Measurements from ENCODE around the gene WARS2. TPM values are rescaled to one million over a fixed set of nuclear protein-coding genes. Genes with fewer than 3 reads are reported as not detected.

The WARS2 gene
- total RNA-seq, 6 experiments from 2014 or later, result 4.3 to 8.7 (median 6.2) TPM

GRCh38 chr1:119011706-119012105, 128.7 kb downstream of the WARS2 start:
- Histone ChIP-seq H3K4me3 (no peak overlapping the region), H3K4me1 (peaks cover 0 to 19% (median 2%) of the 10 kb centered on the region in 4 donors), H3K27me3 (peaks cover 2 to 16% of the 10 kb centered on the region in 2 donors), H3K9me3 (no peaks in the 10 kb centered on the region), H3K27ac (no peak overlapping the region), H3K36me3 (no peaks in the 10 kb centered on the region)
- TF ChIP-seq POLR2A (IDR thresholded peaks at IDR 0.05) (no peak), CTCF (IDR thresholded peaks at IDR 0.05) (no peak)
- ATAC-seq, result no peak
- intact Hi-C loops (cut with DNase I), result no loop called here
- WGBS (ENCODE audit: insufficient coverage, low coverage, low lambda C conversion rate, missing lambda C conversion rate), result 85% methylated on average over 3 of the region's 3 CpGs
- DNase-seq, result no peak

GRCh38 chr1:119011116-119011515, 129.3 kb downstream of the WARS2 start:
- Histone ChIP-seq H3K9me3 (no peaks in the 10 kb centered on the region), H3K36me3 (no peaks in the 10 kb centered on the region), H3K4me1 (peaks cover 0 to 19% (median 2%) of the 10 kb centered on the region in 4 donors), H3K27ac (no peak overlapping the region), H3K4me3 (no peak overlapping the region), H3K27me3 (peaks cover 8 to 21% of the 10 kb centered on the region in 2 donors)
- DNase-seq, result no peak
- ATAC-seq, result no peak
- intact Hi-C loops (cut with DNase I), result no loop called here
- TF ChIP-seq CTCF (IDR thresholded peaks at IDR 0.05) (no peak), POLR2A (IDR thresholded peaks at IDR 0.05) (no peak)
- WGBS (ENCODE audit: insufficient coverage, low coverage, low lambda C conversion rate, missing lambda C conversion rate), result 92% methylated on average over 2 of the region's 2 CpGs

GRCh38 chr1:119010201-119010600, 130.3 kb downstream of the WARS2 start:
- WGBS (ENCODE audit: insufficient coverage, low coverage, low lambda C conversion rate, missing lambda C conversion rate), result 23% methylated on average over 1 of the region's 1 CpG

GRCh38 chr1:119009312-119009655, 131.2 kb downstream of the WARS2 start:
- ATAC-seq (no peak), DNase-seq (no peak)
- Histone ChIP-seq H3K9me3 (no peaks in the 10 kb centered on the region), H3K4me3 (no peak overlapping the region), H3K27ac (no peak overlapping the region), H3K4me1 (peaks cover 0 to 19% (median 2%) of the 10 kb centered on the region in 4 donors), H3K36me3 (no peaks in the 10 kb centered on the region), H3K27me3 (peaks cover 8 to 35% of the 10 kb centered on the region in 2 donors)
- intact Hi-C loops (cut with DNase I), result no loop called here
- WGBS (ENCODE audit: insufficient coverage, low coverage, low lambda C conversion rate, missing lambda C conversion rate), result 3% methylated on average over 2 of the region's 2 CpGs
- no peak for TF ChIP-seq CTCF (IDR thresholded peaks at IDR 0.05)
- TF ChIP-seq POLR2A (IDR thresholded peaks at IDR 0.05), result no peak

More at GRCh38 chr1:119010201-119010600, 130.3 kb downstream of the WARS2 start:
- DNase-seq, result no peak
- Histone ChIP-seq H3K36me3 (no peaks in the 10 kb centered on the region), H3K4me3 (no peak overlapping the region), H3K4me1 (peaks cover 0 to 19% (median 2%) of the 10 kb centered on the region in 4 donors), H3K9me3 (no peaks in the 10 kb centered on the region), H3K27me3 (peaks cover 8 to 31% of the 10 kb centered on the region in 2 donors), H3K27ac (no peak overlapping the region)
- no peak for ATAC-seq
- intact Hi-C loops (cut with DNase I), result no loop called here
- TF ChIP-seq CTCF (IDR thresholded peaks at IDR 0.05), result no peak
- no peak for TF ChIP-seq POLR2A (IDR thresholded peaks at IDR 0.05)

All from right lobe of liver (tissue), 6 donors.